ENCODE data around the gene RAB17.

DNA sequence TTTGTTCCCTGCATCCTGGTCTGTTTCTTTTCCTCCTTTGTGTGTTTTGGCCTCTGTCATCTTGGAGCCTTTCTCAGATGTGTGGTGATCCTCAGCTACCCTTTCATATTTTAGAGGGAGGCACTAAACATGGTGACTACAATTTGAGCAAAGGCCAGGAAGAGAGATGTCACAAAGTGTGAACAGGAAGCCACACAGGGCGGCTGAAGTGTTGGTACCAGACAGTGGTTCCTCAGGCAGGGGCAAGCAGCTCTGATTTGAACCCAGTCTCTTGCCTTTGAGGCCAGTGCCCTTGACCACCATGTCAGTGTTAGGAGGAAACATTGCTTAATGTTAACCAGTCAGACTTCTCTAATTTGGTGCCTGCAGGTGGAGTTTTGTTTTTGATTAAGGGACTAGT, 46.0 kb upstream of the RAB17 start:
- TF ChIP-seq EZH2 (IDR thresholded peaks at IDR 0.05; ENCODE audit: borderline replicate concordance) (no peak), EZH2phosphoT487 (IDR thresholded peaks at IDR 0.05; ENCODE audit: low read depth, severe bottlenecking, unreplicated experiment) (no peak)
- TF ChIP-seq, protein P1, sequence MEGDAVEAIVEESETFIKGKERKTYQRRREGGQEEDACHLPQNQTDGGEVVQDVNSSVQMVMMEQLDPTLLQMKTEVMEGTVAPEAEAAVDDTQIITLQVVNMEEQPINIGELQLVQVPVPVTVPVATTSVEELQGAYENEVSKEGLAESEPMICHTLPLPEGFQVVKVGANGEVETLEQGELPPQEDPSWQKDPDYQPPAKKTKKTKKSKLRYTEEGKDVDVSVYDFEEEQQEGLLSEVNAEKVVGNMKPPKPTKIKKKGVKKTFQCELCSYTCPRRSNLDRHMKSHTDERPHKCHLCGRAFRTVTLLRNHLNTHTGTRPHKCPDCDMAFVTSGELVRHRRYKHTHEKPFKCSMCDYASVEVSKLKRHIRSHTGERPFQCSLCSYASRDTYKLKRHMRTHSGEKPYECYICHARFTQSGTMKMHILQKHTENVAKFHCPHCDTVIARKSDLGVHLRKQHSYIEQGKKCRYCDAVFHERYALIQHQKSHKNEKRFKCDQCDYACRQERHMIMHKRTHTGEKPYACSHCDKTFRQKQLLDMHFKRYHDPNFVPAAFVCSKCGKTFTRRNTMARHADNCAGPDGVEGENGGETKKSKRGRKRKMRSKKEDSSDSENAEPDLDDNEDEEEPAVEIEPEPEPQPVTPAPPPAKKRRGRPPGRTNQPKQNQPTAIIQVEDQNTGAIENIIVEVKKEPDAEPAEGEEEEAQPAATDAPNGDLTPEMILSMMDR (IDR thresholded peaks at IDR 0.05; ENCODE audit: poor library complexity), result no peak

Measured in hepatocyte (in vitro differentiated cells).